ENCODE data around the gene KANSL1. TPM values are rescaled to one million over a fixed set of nuclear protein-coding genes. Genes with fewer than 3 reads are reported as not detected.

Gene KANSL1
- polyA plus RNA-seq, 1 of the 3 experiments (the other 2 are of a cell fraction): 10.0 TPM

DNA sequence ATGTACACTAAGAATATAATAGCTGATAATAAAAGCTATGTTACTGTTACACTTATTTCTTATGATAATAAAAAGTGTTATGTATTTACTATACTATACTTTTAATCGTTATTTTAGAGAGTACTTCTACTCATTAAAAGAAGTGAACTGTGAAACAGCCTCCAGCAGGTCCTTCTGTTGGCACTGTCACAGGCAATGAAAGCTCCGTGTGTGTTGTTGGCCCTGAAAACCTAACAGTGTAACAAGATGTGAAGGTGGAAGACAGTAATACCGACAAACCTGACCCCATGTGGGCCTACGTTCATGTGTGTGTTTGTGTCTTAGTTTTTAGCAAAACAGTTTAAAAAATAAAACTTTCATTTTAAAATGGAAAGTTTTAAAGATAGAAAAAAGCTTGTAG, 102.4 kb downstream of the KANSL1 start:
- no peaks in the 10 kb centered on the region for H3K27me3 ChIP-seq (ENCODE audit: insufficient read depth)
- no peak overlapping the region for H3K9ac ChIP-seq
- CTCF ChIA-PET: interaction anchor here (1.1 to 1.9 kb wide), 9 partner anchors 9 to 102 kb away, joined by 3 to 7 read pairs (median 4); partner anchors contain the start of gene KANSL1
- H3K4me3 ChIP-seq (ENCODE audit: low read depth in 2 of 2, low read length in 1 of 2): no peak overlapping the region
- H3F3A ChIP-seq (replicated peaks; ENCODE audit: insufficient read depth): peaks cover 14% of the 10 kb centered on the region
- no peaks in the 10 kb centered on the region; a peak in 1 of 4 replicates for H3K4me1 ChIP-seq (ENCODE audit: control insufficient read depth in 1 of 2, insufficient read depth in 2 of 2, low read depth in 1 of 2, low read length in 1 of 2)
- H3K36me3 ChIP-seq (replicated peaks in 1 of 2; ENCODE audit: control insufficient read depth in 1 of 2, insufficient read depth in 2 of 2, low read length in 1 of 2): peaks cover 33 to 61% of the 10 kb centered on the region in 2 experiments
- peaks cover 99% of the 10 kb centered on the region for H3K79me2 ChIP-seq (ENCODE audit: insufficient read depth)
- 89% methylated on average over 4 of the region's 4 CpGs for WGBS (ENCODE audit: low lambda C conversion rate)
- no peak for TF ChIP-seq EZH2phosphoT487 (IDR thresholded peaks at IDR 0.05; ENCODE audit: borderline replicate concordance, low read depth)
- no peak for TF ChIP-seq CHD2 (IDR thresholded peaks at IDR 0.05; ENCODE audit: low read length, partially characterized antibody)
- no peak for TF ChIP-seq RAD21 (IDR thresholded peaks at IDR 0.05; ENCODE audit: low read length)
- no peak for TF ChIP-seq NFIC (IDR thresholded peaks at IDR 0.05; ENCODE audit: borderline replicate concordance)
- no peak for TF ChIP-seq TEAD4 (IDR thresholded peaks at IDR 0.05; ENCODE audit: borderline replicate concordance, insufficient read depth)
- TF ChIP-seq, protein P1, sequence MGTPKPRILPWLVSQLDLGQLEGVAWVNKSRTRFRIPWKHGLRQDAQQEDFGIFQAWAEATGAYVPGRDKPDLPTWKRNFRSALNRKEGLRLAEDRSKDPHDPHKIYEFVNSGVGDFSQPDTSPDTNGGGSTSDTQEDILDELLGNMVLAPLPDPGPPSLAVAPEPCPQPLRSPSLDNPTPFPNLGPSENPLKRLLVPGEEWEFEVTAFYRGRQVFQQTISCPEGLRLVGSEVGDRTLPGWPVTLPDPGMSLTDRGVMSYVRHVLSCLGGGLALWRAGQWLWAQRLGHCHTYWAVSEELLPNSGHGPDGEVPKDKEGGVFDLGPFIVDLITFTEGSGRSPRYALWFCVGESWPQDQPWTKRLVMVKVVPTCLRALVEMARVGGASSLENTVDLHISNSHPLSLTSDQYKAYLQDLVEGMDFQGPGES (IDR thresholded peaks at IDR 0.05; ENCODE audit: low read depth, low read length): no peak
- no peak for TF ChIP-seq POLR2AphosphoS5 (IDR thresholded peaks at IDR 0.05; ENCODE audit: low read depth, low read length)
- TF ChIP-seq EP300 (IDR thresholded peaks at IDR 0.05; ENCODE audit: borderline replicate concordance in 1 of 2, low read depth in 1 of 2, low read length in 1 of 2): no peak
- TF ChIP-seq SMC3 (IDR thresholded peaks at IDR 0.05; ENCODE audit: low read depth, low read length): no peak
- TF ChIP-seq JUND (IDR thresholded peaks at IDR 0.05): no peak
- no peak for TF ChIP-seq MAX (IDR thresholded peaks at IDR 0.05; ENCODE audit: low read depth)
- no peak for TF ChIP-seq GABPA (IDR thresholded peaks at IDR 0.05; ENCODE audit: low read depth)
- no peak for TF ChIP-seq TCF12 (IDR thresholded peaks at IDR 0.05)
- no peak for TF ChIP-seq FOSL2 (IDR thresholded peaks at IDR 0.05; ENCODE audit: borderline replicate concordance, low read depth)
- no peak for TF ChIP-seq TAF1 (IDR thresholded peaks at IDR 0.05; ENCODE audit: borderline replicate concordance, low read depth, low read length)
- TF ChIP-seq ELF1 (IDR thresholded peaks at IDR 0.05): no peak
- no peak for TF ChIP-seq ZBTB33 (IDR thresholded peaks at IDR 0.05; ENCODE audit: borderline replicate concordance, low read depth)
- TF ChIP-seq, protein P2, sequence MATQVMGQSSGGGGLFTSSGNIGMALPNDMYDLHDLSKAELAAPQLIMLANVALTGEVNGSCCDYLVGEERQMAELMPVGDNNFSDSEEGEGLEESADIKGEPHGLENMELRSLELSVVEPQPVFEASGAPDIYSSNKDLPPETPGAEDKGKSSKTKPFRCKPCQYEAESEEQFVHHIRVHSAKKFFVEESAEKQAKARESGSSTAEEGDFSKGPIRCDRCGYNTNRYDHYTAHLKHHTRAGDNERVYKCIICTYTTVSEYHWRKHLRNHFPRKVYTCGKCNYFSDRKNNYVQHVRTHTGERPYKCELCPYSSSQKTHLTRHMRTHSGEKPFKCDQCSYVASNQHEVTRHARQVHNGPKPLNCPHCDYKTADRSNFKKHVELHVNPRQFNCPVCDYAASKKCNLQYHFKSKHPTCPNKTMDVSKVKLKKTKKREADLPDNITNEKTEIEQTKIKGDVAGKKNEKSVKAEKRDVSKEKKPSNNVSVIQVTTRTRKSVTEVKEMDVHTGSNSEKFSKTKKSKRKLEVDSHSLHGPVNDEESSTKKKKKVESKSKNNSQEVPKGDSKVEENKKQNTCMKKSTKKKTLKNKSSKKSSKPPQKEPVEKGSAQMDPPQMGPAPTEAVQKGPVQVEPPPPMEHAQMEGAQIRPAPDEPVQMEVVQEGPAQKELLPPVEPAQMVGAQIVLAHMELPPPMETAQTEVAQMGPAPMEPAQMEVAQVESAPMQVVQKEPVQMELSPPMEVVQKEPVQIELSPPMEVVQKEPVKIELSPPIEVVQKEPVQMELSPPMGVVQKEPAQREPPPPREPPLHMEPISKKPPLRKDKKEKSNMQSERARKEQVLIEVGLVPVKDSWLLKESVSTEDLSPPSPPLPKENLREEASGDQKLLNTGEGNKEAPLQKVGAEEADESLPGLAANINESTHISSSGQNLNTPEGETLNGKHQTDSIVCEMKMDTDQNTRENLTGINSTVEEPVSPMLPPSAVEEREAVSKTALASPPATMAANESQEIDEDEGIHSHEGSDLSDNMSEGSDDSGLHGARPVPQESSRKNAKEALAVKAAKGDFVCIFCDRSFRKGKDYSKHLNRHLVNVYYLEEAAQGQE (IDR thresholded peaks at IDR 0.05; ENCODE audit: low read depth, low read length): no peak
- no peak for TF ChIP-seq GATA2 (CRISPR knock-in tag; IDR thresholded peaks at IDR 0.05)
- H3K27ac ChIP-seq (ENCODE audit: low read depth in 2 of 2, low read length in 1 of 2): no peak overlapping the region
- peaks cover 91% of the 10 kb centered on the region for H4K20me1 ChIP-seq (ENCODE audit: insufficient read depth)
- no peaks in the 10 kb centered on the region for H3K9me3 ChIP-seq
- no peak overlapping the region for H2AFZ ChIP-seq (ENCODE audit: low read depth)
- DNase-seq: no peak
- POLR2A ChIA-PET: no interaction called here
- no peak overlapping the region for H3K4me2 ChIP-seq
- no peaks in the 10 kb centered on the region for H3K9me2 ChIP-seq
